ENCODE data around the gene ZNF804B.

ZNF804B gene

DNA sequence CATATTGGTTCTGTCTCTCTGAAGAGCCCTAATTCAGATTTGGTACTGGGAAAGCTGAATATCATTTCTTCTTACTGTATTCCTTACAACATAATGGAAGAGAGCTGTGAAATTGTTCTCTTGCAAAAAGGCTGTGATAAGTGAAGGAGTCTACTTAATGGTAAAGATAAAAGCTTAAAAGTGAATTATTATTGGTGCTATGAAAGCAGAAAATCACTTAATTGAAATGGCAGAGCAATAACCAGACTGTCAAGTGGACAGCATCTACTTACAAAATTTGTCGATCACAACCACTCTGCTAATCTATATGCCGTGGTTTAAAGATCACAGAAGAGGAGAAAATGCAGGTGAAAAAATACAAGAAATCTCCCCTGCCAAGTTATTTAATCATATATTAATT, 300.7 kb downstream of the ZNF804B start:
- no peaks in the 10 kb centered on the region for H4K20me1 ChIP-seq (ENCODE audit: insufficient read depth, low read length)
- ATAC-seq (ENCODE audit: insufficient read depth, low read depth): no peak
- TF ChIP-seq CTCF (IDR thresholded peaks at IDR 0.05; ENCODE audit: borderline replicate concordance, extremely low read depth, low read length, poor library complexity, severe bottlenecking) (no peak), EZH2 (IDR thresholded peaks at IDR 0.05; ENCODE audit: borderline replicate concordance, low read depth, low read length, severe bottlenecking) (no peak)
- H3K27me3 ChIP-seq (ENCODE audit: insufficient read depth, low read length, poor library complexity): no peaks in the 10 kb centered on the region
- no peaks in the 10 kb centered on the region for H3K79me2 ChIP-seq (ENCODE audit: insufficient read depth, low read length)
- H3K27ac ChIP-seq (ENCODE audit: low read length): no peak overlapping the region
- H3K4me3 ChIP-seq (ENCODE audit: low read depth in 1 of 2, low read length in 2 of 2): no peak overlapping the region
- no peak for DNase-seq
- H3K4me1 ChIP-seq (ENCODE audit: insufficient read depth, low read length): no peaks in the 10 kb centered on the region
- H3K9ac ChIP-seq (ENCODE audit: low read depth, low read length): no peak overlapping the region
- no peaks in the 10 kb centered on the region for H3K36me3 ChIP-seq (ENCODE audit: insufficient read depth, low read length)
- no peak overlapping the region for H3K4me2 ChIP-seq (ENCODE audit: insufficient read depth, low read length)
- no peak overlapping the region for H2AFZ ChIP-seq (ENCODE audit: low read depth, low read length)
- no peaks in the 10 kb centered on the region for H3K9me3 ChIP-seq (ENCODE audit: insufficient read depth, low read length, severe bottlenecking)

GRCh38 chr7:89064831-89065230, 305.3 kb downstream of the ZNF804B start:
- H2AFZ ChIP-seq (ENCODE audit: low read depth, low read length): no peak overlapping the region
- no peak overlapping the region for H3K4me2 ChIP-seq (ENCODE audit: insufficient read depth, low read length)
- no peaks in the 10 kb centered on the region for H3K79me2 ChIP-seq (ENCODE audit: insufficient read depth, low read length)
- no peak for DNase-seq
- no peaks in the 10 kb centered on the region for H3K9me3 ChIP-seq (ENCODE audit: insufficient read depth, low read length, severe bottlenecking)
- no peaks in the 10 kb centered on the region for H3K36me3 ChIP-seq (ENCODE audit: insufficient read depth, low read length)
- H3K27ac ChIP-seq (ENCODE audit: low read length): no peak overlapping the region
- H3K4me1 ChIP-seq (ENCODE audit: insufficient read depth, low read length): no peaks in the 10 kb centered on the region
- no peak overlapping the region for H3K4me3 ChIP-seq (ENCODE audit: low read depth in 1 of 2, low read length in 2 of 2)
- H3K27me3 ChIP-seq (ENCODE audit: insufficient read depth, low read length, poor library complexity): no peaks in the 10 kb centered on the region
- no peak for TF ChIP-seq EZH2 (IDR thresholded peaks at IDR 0.05; ENCODE audit: borderline replicate concordance, low read depth, low read length, severe bottlenecking)
- TF ChIP-seq CTCF (IDR thresholded peaks at IDR 0.05; ENCODE audit: borderline replicate concordance, extremely low read depth, low read length, poor library complexity, severe bottlenecking): no peak
- no peaks in the 10 kb centered on the region for H4K20me1 ChIP-seq (ENCODE audit: insufficient read depth, low read length)
- peak; percentile 49; the same call in 1 of the 3 replicates for ATAC-seq (ENCODE audit: insufficient read depth, low read depth)
- H3K9ac ChIP-seq (ENCODE audit: low read depth, low read length): no peak overlapping the region

- H3K4me1 ChIP-seq (ENCODE audit: insufficient read depth, low read length): no peaks in the 10 kb centered on the region
- no peak overlapping the region for H3K9ac ChIP-seq (ENCODE audit: low read depth, low read length)
- no peaks in the 10 kb centered on the region for H3K36me3 ChIP-seq (ENCODE audit: insufficient read depth, low read length)
- H4K20me1 ChIP-seq (ENCODE audit: insufficient read depth, low read length): no peaks in the 10 kb centered on the region
- H3K4me3 ChIP-seq (ENCODE audit: low read depth in 1 of 2, low read length in 2 of 2): no peak overlapping the region
- no peak for TF ChIP-seq CTCF (IDR thresholded peaks at IDR 0.05; ENCODE audit: borderline replicate concordance, extremely low read depth, low read length, poor library complexity, severe bottlenecking)
- no peak for TF ChIP-seq EZH2 (IDR thresholded peaks at IDR 0.05; ENCODE audit: borderline replicate concordance, low read depth, low read length, severe bottlenecking)
- H3K79me2 ChIP-seq (ENCODE audit: insufficient read depth, low read length): no peaks in the 10 kb centered on the region
- no peak for DNase-seq
- no peak overlapping the region for H3K4me2 ChIP-seq (ENCODE audit: insufficient read depth, low read length)
- H3K9me3 ChIP-seq (ENCODE audit: insufficient read depth, low read length, severe bottlenecking): no peaks in the 10 kb centered on the region
- no peak for ATAC-seq (ENCODE audit: insufficient read depth, low read depth)
- H2AFZ ChIP-seq (ENCODE audit: low read depth, low read length): no peak overlapping the region
- no peak overlapping the region for H3K27ac ChIP-seq (ENCODE audit: low read length)
- no peaks in the 10 kb centered on the region for H3K27me3 ChIP-seq (ENCODE audit: insufficient read depth, low read length, poor library complexity)
Measured at GRCh38 chr7:89067048-89067447, 307.5 kb downstream of the ZNF804B start.

- TF ChIP-seq EZH2 (IDR thresholded peaks at IDR 0.05; ENCODE audit: borderline replicate concordance, low read depth, low read length, severe bottlenecking) (no peak), CTCF (IDR thresholded peaks at IDR 0.05; ENCODE audit: borderline replicate concordance, extremely low read depth, low read length, poor library complexity, severe bottlenecking) (no peak)
- Histone ChIP-seq H3K4me3 (ENCODE audit: low read depth in 1 of 2, low read length in 2 of 2) (no peak overlapping the region), H2AFZ (ENCODE audit: low read depth, low read length) (no peak overlapping the region), H3K79me2 (ENCODE audit: insufficient read depth, low read length) (no peaks in the 10 kb centered on the region), H3K27ac (ENCODE audit: low read length) (no peak overlapping the region), H3K27me3 (ENCODE audit: insufficient read depth, low read length, poor library complexity) (no peaks in the 10 kb centered on the region), H3K9me3 (ENCODE audit: insufficient read depth, low read length, severe bottlenecking) (no peaks in the 10 kb centered on the region), H4K20me1 (ENCODE audit: insufficient read depth, low read length) (no peaks in the 10 kb centered on the region), H3K4me1 (ENCODE audit: insufficient read depth, low read length) (no peaks in the 10 kb centered on the region), H3K36me3 (ENCODE audit: insufficient read depth, low read length) (no peaks in the 10 kb centered on the region), H3K9ac (ENCODE audit: low read depth, low read length) (no peak overlapping the region), H3K4me2 (ENCODE audit: insufficient read depth, low read length) (no peak overlapping the region)
- ATAC-seq (ENCODE audit: insufficient read depth, low read depth): no peak
- DNase-seq: no peak
Measured at GRCh38 chr7:89072081-89072480, 312.6 kb downstream of the ZNF804B start.

All from DND-41 (cell line).